LNCAP (cell line): ENCODE results near the gene BCL7A.

ENCODE experiments used
- CTCF ChIP-seq: fragments of 450-650 bp; IDR thresholded peaks from 2 replicates; pipeline ENCODE4 v1.5.1; 2017; ENCODE audit warnings: mild to moderate bottlenecking

Gene BCL7A

GRCh38 chr12:122021822-122022392 lies at the start of gene BCL7A:
TSS of gene BCL7A (plus strand) at chr12:122021884. CDS start at chr12:122022092, 208 bp downstream.
- no peak for TF ChIP-seq CTCF

- no peak for TF ChIP-seq CTCF
Observed at GRCh38 chr12:121974026-121974985, 47.4 kb upstream of the BCL7A start.

- no peak for TF ChIP-seq CTCF
Observed at GRCh38 chr12:121975021-121975420, 46.7 kb upstream of the BCL7A start.

- no peak for TF ChIP-seq CTCF
Observed at GRCh38 chr12:121976950-121977349, 44.7 kb upstream of the BCL7A start.

GRCh38 chr12:121980191-121980891 lies 41.3 kb upstream of the BCL7A start:
- TF ChIP-seq CTCF, result no peak

GRCh38 chr12:121980892-121981272 lies 40.8 kb upstream of the BCL7A start:
- TF ChIP-seq CTCF, result no peak

GRCh38 chr12:121981456-121981855 lies 40.2 kb upstream of the BCL7A start:
- TF ChIP-seq CTCF, result no peak
